GM19240 (cell line): Measurements from ENCODE around the gene CTR9.

Experiments
- DNase-seq: peaks from one replicate; pipeline ENCODE4 v3.0.0; 2011; ENCODE audit warnings: low spot score; ENCODE audit not compliant: insufficient read length

The CTR9 gene

GRCh38 chr11:10742460-10743208, 8.4 kb upstream of the CTR9 start:
- no peak for DNase-seq

- no peak for DNase-seq
Measured at GRCh38 chr11:10743354-10744000, 7.6 kb upstream of the CTR9 start.

- no peak for DNase-seq
Measured at GRCh38 chr11:10744206-10744605, 6.8 kb upstream of the CTR9 start.

- DNase-seq = no peak
Measured at GRCh38 chr11:10746871-10747270, 4.2 kb upstream of the CTR9 start.

- DNase-seq = no peak
Measured at GRCh38 chr11:10747733-10748132, 3.3 kb upstream of the CTR9 start.

GRCh38 chr11:10749476-10749875, 1.6 kb upstream of the CTR9 start:
- DNase-seq = no peak

GRCh38 chr11:10751581-10751940, 515 bp downstream of the CTR9 start:
- DNase-seq = no peak

- DNase-seq = no peak
Measured at GRCh38 chr11:10752061-10752460, 1.0 kb downstream of the CTR9 start.

GRCh38 chr11:10752486-10752885, 1.4 kb downstream of the CTR9 start:
- DNase-seq = no peak

- DNase-seq = no peak
Measured at GRCh38 chr11:10758957-10759356, 7.9 kb downstream of the CTR9 start.

GRCh38 chr11:10761085-10761698, 10.1 kb downstream of the CTR9 start:
- no peak for DNase-seq

GRCh38 chr11:10762185-10762584, 11.1 kb downstream of the CTR9 start:
- no peak for DNase-seq

- DNase-seq = no peak
Measured at GRCh38 chr11:10762913-10763421, 11.9 kb downstream of the CTR9 start.

- no peak for DNase-seq
Measured at GRCh38 chr11:10763766-10764165, 12.7 kb downstream of the CTR9 start.

- no peak for DNase-seq
Measured at GRCh38 chr11:10764412-10764811, 13.4 kb downstream of the CTR9 start.

GRCh38 chr11:10770626-10771254, 19.7 kb downstream of the CTR9 start:
- DNase-seq = peak; percentile 13

- DNase-seq = no peak
Measured at GRCh38 chr11:10771457-10771856, 20.4 kb downstream of the CTR9 start.

- DNase-seq = no peak
Measured at GRCh38 chr11:10774811-10775210, 23.8 kb downstream of the CTR9 start.

GRCh38 chr11:10777393-10777793, 26.3 kb downstream of the CTR9 start:
- DNase-seq = no peak

GRCh38 chr11:10777806-10778205, 26.8 kb downstream of the CTR9 start:
- DNase-seq = no peak

- no peak for DNase-seq
Measured at GRCh38 chr11:10778217-10778970, 27.3 kb downstream of the CTR9 start.
